ENCODE measurements around the gene PLEKHO1.

- TF ChIP-seq POLR2A (IDR thresholded peaks at IDR 0.05) (no peak), CTCF (IDR thresholded peaks at IDR 0.05) (no peak)
Measured at GRCh38 chr1:150102986-150103385, 46.7 kb upstream of the PLEKHO1 start.
